ENCODE measurements around the gene THNSL1. TPM values are rescaled to one million over a fixed set of nuclear protein-coding genes. Genes with fewer than 3 reads are reported as not detected.

The THNSL1 gene
- total and polyA plus RNA-seq, 2 of the 13 experiments (the other 11 are each of a cell fraction or from before 2014, with no cell fraction given) = 1.3 to 3.8 TPM

GRCh38 chr10:25016376-25017153 lies at the start of gene THNSL1 (continued):
- peak; percentile 61 for TF ChIP-seq CBFB (CRISPR knock-in tag; IDR thresholded peaks at IDR 0.05)
- TF ChIP-seq BRD4 (CRISPR knock-in tag; IDR thresholded peaks at IDR 0.05) = peak; percentile 96
- peak in 1 of 2 experiments; percentile 21; a peak in 1 of 4 replicates for TF ChIP-seq REST (IDR thresholded peaks at IDR 0.05; ENCODE audit: borderline replicate concordance in 1 of 2, low read depth in 1 of 2, low read length in 2 of 2)
- 0 out of 2 replicates have a peak, but pooled peaks have one; percentile 57 for TF ChIP-seq ZNF597 (CRISPR knock-in tag; IDR thresholded peaks at IDR 0.05)
- peak; percentile 79 for TF ChIP-seq MTERF4 (CRISPR knock-in tag; IDR thresholded peaks at IDR 0.05)
- peak; percentile 99 for TF ChIP-seq DMAP1 (CRISPR knock-in tag; IDR thresholded peaks at IDR 0.05)
- TF ChIP-seq ZNF30 (CRISPR knock-in tag; IDR thresholded peaks at IDR 0.05) = no peak; the same call in 1 of the 2 replicates
- no peak for TF ChIP-seq ZBTB33 (CRISPR knock-in tag; IDR thresholded peaks at IDR 0.05)
- peak; percentile 89 for TF ChIP-seq ZBTB10 (CRISPR knock-in tag; IDR thresholded peaks at IDR 0.05; ENCODE audit: borderline replicate concordance)
- peak; percentile 89 for TF ChIP-seq ZNF740 (CRISPR knock-in tag; IDR thresholded peaks at IDR 0.05)
- no peak for TF ChIP-seq ZBTB34 (CRISPR knock-in tag; IDR thresholded peaks at IDR 0.05)
- peak; percentile 83; the same call in 1 of the 2 replicates for TF ChIP-seq MAF1 (CRISPR knock-in tag; IDR thresholded peaks at IDR 0.05; ENCODE audit: borderline replicate concordance)
